A204.1 (cell line): Measurements from ENCODE around the gene FREY1.
"Not testable (repeated sequence)": the region's sequence is repeated elsewhere in the genome, so short reads cannot be mapped to it uniquely, and the experiment has no call there.

Source experiments
- FAIRE-seq: peaks from 2 replicates; lab custom pipeline; 2012; peaks lifted over from hg19 to GRCh38; lab: Jason Lieb, UNC

Gene FREY1

GRCh38 chr11:45913942-45914635 lies 7.0 kb upstream of the FREY1 start:
- no peak for FAIRE-seq

GRCh38 chr11:45913514-45913913 lies 6.4 kb upstream of the FREY1 start:
- no peak for FAIRE-seq

GRCh38 chr11:45910623-45911022 lies 3.6 kb upstream of the FREY1 start:
- no peak for FAIRE-seq

GRCh38 chr11:45909594-45910475 lies 2.8 kb upstream of the FREY1 start:
- FAIRE-seq: no peak

- FAIRE-seq: no peak
Measured at GRCh38 chr11:45907911-45908370, 870 bp upstream of the FREY1 start.

- FAIRE-seq: no peak
Measured at GRCh38 chr11:45906096-45906682, 882 bp downstream of the FREY1 start.

- FAIRE-seq: not testable (repeated sequence)
Measured at GRCh38 chr11:45905576-45905975, 1.5 kb downstream of the FREY1 start.

- no peak for FAIRE-seq
Measured at GRCh38 chr11:45905095-45905494, 2.0 kb downstream of the FREY1 start.

- no peak for FAIRE-seq
Measured at GRCh38 chr11:45904309-45904915, 2.7 kb downstream of the FREY1 start.

- no peak for FAIRE-seq
Measured at GRCh38 chr11:45902452-45903380, 4.4 kb downstream of the FREY1 start.

GRCh38 chr11:45901626-45902025 lies 5.4 kb downstream of the FREY1 start:
- FAIRE-seq: no peak

GRCh38 chr11:45900916-45901617 lies 6.0 kb downstream of the FREY1 start:
- FAIRE-seq: no peak

- FAIRE-seq: not testable (repeated sequence)
Measured at GRCh38 chr11:45900175-45900800, 6.8 kb downstream of the FREY1 start.

- FAIRE-seq: no peak
Measured at GRCh38 chr11:45899448-45900174, 7.5 kb downstream of the FREY1 start.

GRCh38 chr11:45899086-45899447 lies 8.0 kb downstream of the FREY1 start:
- no peak for FAIRE-seq

- FAIRE-seq: no peak
Measured at GRCh38 chr11:45897556-45897955, 9.5 kb downstream of the FREY1 start.

- no peak for FAIRE-seq
Measured at GRCh38 chr11:45896422-45896984, 10.6 kb downstream of the FREY1 start.

GRCh38 chr11:45895553-45896259 lies 11.4 kb downstream of the FREY1 start:
- no peak for FAIRE-seq
